SK-N-SH (cell line): ENCODE results near the gene AP1S1.

ENCODE experiments used
- EZH2phosphoT487 ChIP-seq: fragments of 200-600 bp; sonication (generic); IDR thresholded peaks from 2 replicates; pipeline ENCODE4 v1.6.1; 2017; ENCODE audit warnings: low read depth, mixed run types, mild to moderate bottlenecking, antibody characterized with exemption, moderate library complexity, borderline replicate concordance
- FOXJ3 ChIP-seq: sonication (generic); formaldehyde crosslinking; IDR thresholded peaks from 2 replicates; pipeline ENCODE4 v1.5.1; 2020; ENCODE audit warnings: mild to moderate bottlenecking, missing genetic modification reagents
- FOXM1 ChIP-seq: IDR thresholded peaks from 2 replicates; pipeline ENCODE4 v1.4.0; 2012; ENCODE audit warnings: low read depth, mild to moderate bottlenecking
- SMC3 ChIP-seq: IDR thresholded peaks from 2 replicates; pipeline ENCODE4 v1.6.1; 2012; ENCODE audit warnings: low read depth, low read length, improper control_type of control experiment
- TCF12 ChIP-seq: IDR thresholded peaks from 2 replicates; pipeline ENCODE4 v1.4.0; 2012
- TEAD4 ChIP-seq: IDR thresholded peaks from 2 replicates; pipeline ENCODE4 v1.4.0; 2012; ENCODE audit warnings: mild to moderate bottlenecking, borderline replicate concordance; ENCODE audit not compliant: insufficient read depth
- YY1 ChIP-seq: IDR thresholded peaks from 2 replicates; pipeline ENCODE4 v1.4.0; 2012; ENCODE audit warnings: low read depth, mild to moderate bottlenecking
- TF ChIP-seq, protein P1 (sequence below): fragments of 200-600 bp; sonication (generic); IDR thresholded peaks from 2 replicates; pipeline ENCODE4 v1.6.1; 2017; ENCODE audit warnings: antibody characterized with exemption, mild to moderate bottlenecking, moderate library complexity

DNA sequence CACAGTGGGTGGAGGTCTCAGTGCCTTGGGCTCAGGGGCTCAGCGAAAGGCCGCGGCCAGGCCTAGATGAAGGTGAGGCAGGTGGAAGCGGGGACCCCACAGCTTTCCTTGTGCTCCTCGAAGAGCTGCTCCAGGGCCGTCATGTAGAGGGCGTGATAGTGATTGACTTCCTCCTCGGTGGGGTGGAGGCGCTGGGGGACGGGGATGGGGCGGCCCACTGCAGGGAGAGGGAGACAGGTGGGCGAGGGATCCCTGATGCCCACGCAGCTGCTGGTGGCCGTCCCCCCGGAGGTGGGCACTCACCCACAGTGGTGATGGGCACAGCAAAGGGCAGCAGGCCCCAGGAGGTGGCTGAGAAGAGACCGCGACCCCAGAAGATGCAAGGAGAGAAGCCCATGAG is 41.6 kb downstream of the AP1S1 start:
- TF ChIP-seq, protein P1, sequence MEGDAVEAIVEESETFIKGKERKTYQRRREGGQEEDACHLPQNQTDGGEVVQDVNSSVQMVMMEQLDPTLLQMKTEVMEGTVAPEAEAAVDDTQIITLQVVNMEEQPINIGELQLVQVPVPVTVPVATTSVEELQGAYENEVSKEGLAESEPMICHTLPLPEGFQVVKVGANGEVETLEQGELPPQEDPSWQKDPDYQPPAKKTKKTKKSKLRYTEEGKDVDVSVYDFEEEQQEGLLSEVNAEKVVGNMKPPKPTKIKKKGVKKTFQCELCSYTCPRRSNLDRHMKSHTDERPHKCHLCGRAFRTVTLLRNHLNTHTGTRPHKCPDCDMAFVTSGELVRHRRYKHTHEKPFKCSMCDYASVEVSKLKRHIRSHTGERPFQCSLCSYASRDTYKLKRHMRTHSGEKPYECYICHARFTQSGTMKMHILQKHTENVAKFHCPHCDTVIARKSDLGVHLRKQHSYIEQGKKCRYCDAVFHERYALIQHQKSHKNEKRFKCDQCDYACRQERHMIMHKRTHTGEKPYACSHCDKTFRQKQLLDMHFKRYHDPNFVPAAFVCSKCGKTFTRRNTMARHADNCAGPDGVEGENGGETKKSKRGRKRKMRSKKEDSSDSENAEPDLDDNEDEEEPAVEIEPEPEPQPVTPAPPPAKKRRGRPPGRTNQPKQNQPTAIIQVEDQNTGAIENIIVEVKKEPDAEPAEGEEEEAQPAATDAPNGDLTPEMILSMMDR: no peak
- TF ChIP-seq YY1 (no peak), SMC3 (no peak), TCF12 (no peak), FOXJ3 (CRISPR knock-in tag) (no peak), FOXM1 (no peak), EZH2phosphoT487 (no peak), TEAD4 (no peak)
